ENCODE results near the gene CAMKMT. TPM values are rescaled to one million over a fixed set of nuclear protein-coding genes. Genes with fewer than 3 reads are reported as not detected.

CAMKMT gene
- total RNA-seq, 1 donor from 2014 or later: 5.8 TPM

GRCh38 chr2:44441200-44441599 is 79.5 kb downstream of the CAMKMT start:
- no peak for TF ChIP-seq CTCF (IDR thresholded peaks at IDR 0.05; ENCODE audit: insufficient read depth, low read length, poor library complexity, severe bottlenecking)
- H3K36me3 ChIP-seq (ENCODE audit: control insufficient read depth, insufficient read depth, low read length): no peaks in the 10 kb centered on the region
- no peak for DNase-seq (ENCODE audit: low read depth)

GRCh38 chr2:44442019-44442418 is 80.3 kb downstream of the CAMKMT start:
- no peak for TF ChIP-seq CTCF (IDR thresholded peaks at IDR 0.05; ENCODE audit: insufficient read depth, low read length, poor library complexity, severe bottlenecking)
- no peaks in the 10 kb centered on the region for H3K27me3 ChIP-seq (ENCODE audit: control insufficient read depth, insufficient read depth, low read length)
- H3K4me3 ChIP-seq (ENCODE audit: low read depth, low read length): no peak overlapping the region
- DNase-seq (ENCODE audit: low read depth): no peak
- no peaks in the 10 kb centered on the region for H3K36me3 ChIP-seq (ENCODE audit: control insufficient read depth, insufficient read depth, low read length)

More at GRCh38 chr2:44441200-44441599, 79.5 kb downstream of the CAMKMT start:
- H3K27me3 ChIP-seq (ENCODE audit: control insufficient read depth, insufficient read depth, low read length): no peaks in the 10 kb centered on the region
- H3K4me3 ChIP-seq (ENCODE audit: low read depth, low read length): no peak overlapping the region

- Histone ChIP-seq H3K27me3 (ENCODE audit: control insufficient read depth, insufficient read depth, low read length) (no peaks in the 10 kb centered on the region), H3K4me3 (ENCODE audit: low read depth, low read length) (no peak overlapping the region), H3K36me3 (ENCODE audit: control insufficient read depth, insufficient read depth, low read length) (no peaks in the 10 kb centered on the region)
- no peak for TF ChIP-seq CTCF (IDR thresholded peaks at IDR 0.05; ENCODE audit: insufficient read depth, low read length, poor library complexity, severe bottlenecking)
- DNase-seq (ENCODE audit: low read depth): no peak
Observed at GRCh38 chr2:44443517-44443916, 81.8 kb downstream of the CAMKMT start.

- no peak for TF ChIP-seq CTCF (IDR thresholded peaks at IDR 0.05; ENCODE audit: insufficient read depth, low read length, poor library complexity, severe bottlenecking)
- Histone ChIP-seq H3K36me3 (ENCODE audit: control insufficient read depth, insufficient read depth, low read length) (no peaks in the 10 kb centered on the region), H3K27me3 (ENCODE audit: control insufficient read depth, insufficient read depth, low read length) (no peaks in the 10 kb centered on the region), H3K4me3 (ENCODE audit: low read depth, low read length) (no peak overlapping the region)
- no peak for DNase-seq (ENCODE audit: low read depth)
Observed at GRCh38 chr2:44444881-44445280, 83.1 kb downstream of the CAMKMT start.

GRCh38 chr2:44448860-44449527 is 87.2 kb downstream of the CAMKMT start:
- DNase-seq (ENCODE audit: low read depth): no peak
- H3K27me3 ChIP-seq (ENCODE audit: control insufficient read depth, insufficient read depth, low read length): no peaks in the 10 kb centered on the region
- no peak overlapping the region for H3K4me3 ChIP-seq (ENCODE audit: low read depth, low read length)
- H3K36me3 ChIP-seq (ENCODE audit: control insufficient read depth, insufficient read depth, low read length): no peaks in the 10 kb centered on the region
- no peak for TF ChIP-seq CTCF (IDR thresholded peaks at IDR 0.05; ENCODE audit: insufficient read depth, low read length, poor library complexity, severe bottlenecking)

- Histone ChIP-seq H3K4me3 (ENCODE audit: low read depth, low read length) (no peak overlapping the region), H3K36me3 (ENCODE audit: control insufficient read depth, insufficient read depth, low read length) (no peaks in the 10 kb centered on the region), H3K27me3 (ENCODE audit: control insufficient read depth, insufficient read depth, low read length) (no peaks in the 10 kb centered on the region)
- TF ChIP-seq CTCF (IDR thresholded peaks at IDR 0.05; ENCODE audit: insufficient read depth, low read length, poor library complexity, severe bottlenecking): no peak
- no peak for DNase-seq (ENCODE audit: low read depth)
Observed at GRCh38 chr2:44450082-44450481, 88.3 kb downstream of the CAMKMT start.

Measured in kidney epithelial cell (primary cell).